GM19372 (cell line): ENCODE data around the gene OVCH2.

Experiments
- ATAC-seq: cut with Tn5 transposase; IDR thresholded peaks from one replicate; pipeline ENCODE4 v1.9.1; 2021; ENCODE audit warnings: mild to moderate bottlenecking, low read depth, moderate library complexity; ENCODE audit not compliant: unreplicated experiment

The OVCH2 gene

GRCh38 chr11:7642747-7643146, 63.5 kb downstream of the OVCH2 start:
- no peak for ATAC-seq

DNA sequence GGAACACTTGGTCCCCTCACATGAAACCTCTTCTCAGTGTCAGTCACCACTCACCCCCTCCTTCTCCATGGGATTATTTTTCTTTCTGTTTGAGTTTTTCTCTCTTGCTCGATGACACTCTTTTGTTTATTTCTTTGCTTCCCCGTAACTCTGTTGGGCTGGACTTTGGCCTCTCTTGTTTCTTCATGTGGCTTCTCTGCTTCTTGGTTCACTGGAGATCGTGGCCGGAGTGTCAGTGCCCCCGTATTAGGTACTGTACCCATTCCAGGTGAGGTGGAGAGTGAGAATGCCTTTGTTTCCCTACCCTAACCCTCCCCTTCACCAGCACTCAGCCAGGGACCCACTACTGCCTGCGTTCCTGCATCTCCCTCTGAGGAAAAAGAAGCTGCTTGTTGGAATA, 65.5 kb downstream of the OVCH2 start:
- ATAC-seq = no peak

- ATAC-seq = no peak
Observed at GRCh38 chr11:7639643-7640025, 66.6 kb downstream of the OVCH2 start.
